Activated T-cell treated with anti-CD3 and anti-CD28 coated beads, Interleukin-2, amount 50 U/mL, for 72 hours (primary cell): ENCODE data around the gene TEKT5. TPM values are rescaled to one million over a fixed set of nuclear protein-coding genes. Genes with fewer than 3 reads are reported as not detected.

Source experiments
- ATAC-seq, 2 donors: fragments of 150-1000 bp; cut with Tn5 transposase; replicated peaks in 1 of 2; 2 replicates each; pipeline ENCODE4 v1.10.0; 2021; ENCODE audit warnings: moderate library complexity in 2 of 2, mild to moderate bottlenecking in 1 of 2
- DNase-seq, 2 donors: peaks; one replicate each; pipeline ENCODE4 v3.0.0; 2021 to 2022; ENCODE audit warnings: mixed read lengths in 1 of 2
- H3K27ac Mint-ChIP-seq: one replicate; pipeline ENCODE4 v1.8.0; 2022; ENCODE audit warnings: mild to moderate bottlenecking, moderate library complexity, mixed read lengths
- H3K27me3 Mint-ChIP-seq: one replicate; pipeline ENCODE4 v1.8.0; 2022; ENCODE audit warnings: low read depth, mixed read lengths
- H3K36me3 Mint-ChIP-seq, 2 donors: one replicate each; pipeline ENCODE4 v1.8.0; 2022; ENCODE audit warnings: mixed read lengths in 2 of 2, mild to moderate bottlenecking in 1 of 2; ENCODE audit not compliant: insufficient read depth in 2 of 2
- H3K4me1 Mint-ChIP-seq: one replicate; pipeline ENCODE4 v1.8.0; 2022; ENCODE audit warnings: low read depth, mixed read lengths
- H3K4me3 Mint-ChIP-seq, 2 donors: one replicate each; pipeline ENCODE4 v1.8.0; 2022; ENCODE audit warnings: mild to moderate bottlenecking in 2 of 2, mixed read lengths in 2 of 2, moderate library complexity in 2 of 2
- H3K9me3 Mint-ChIP-seq, 2 donors: one replicate each; pipeline ENCODE4 v1.8.0; 2022; ENCODE audit warnings: mixed read lengths in 2 of 2
- total RNA-seq, 2 donors: library from RNA; stranded (reverse); gene quantifications; one replicate each; pipeline ENCODE4 v1.2.3, GENCODE V29; 2022

Gene TEKT5
- total RNA-seq, 2 donors from 2014 or later: 0.23 TPM; not detected in 1

- H3K9me3 Mint-ChIP-seq: no peaks in the 10 kb centered on the region
- H3K36me3 Mint-ChIP-seq: no peaks in the 10 kb centered on the region
- H3K27ac Mint-ChIP-seq: no peak overlapping the region
- DNase-seq (no peak), ATAC-seq (no peak)
- no peak overlapping the region for H3K4me3 Mint-ChIP-seq
- no peaks in the 10 kb centered on the region for H3K4me1 Mint-ChIP-seq
- H3K27me3 Mint-ChIP-seq: no peaks in the 10 kb centered on the region
Observed at GRCh38 chr16:10614685-10615084, 80.0 kb downstream of the TEKT5 start.

GRCh38 chr16:10613785-10614485 lies 80.8 kb downstream of the TEKT5 start:
- Mint-ChIP-seq H3K36me3 (no peaks in the 10 kb centered on the region), H3K27ac (no peak overlapping the region), H3K9me3 (no peaks in the 10 kb centered on the region), H3K4me1 (no peaks in the 10 kb centered on the region), H3K27me3 (no peaks in the 10 kb centered on the region), H3K4me3 (no peak overlapping the region)
- peak in 1 of 2 donors; percentile 2 for DNase-seq
- peak in 1 of 2 donors; percentile 77 for ATAC-seq

- ATAC-seq: no peak
- no peak for DNase-seq
- Mint-ChIP-seq H3K27ac (no peak overlapping the region), H3K9me3 (no peaks in the 10 kb centered on the region), H3K4me1 (no peaks in the 10 kb centered on the region), H3K27me3 (no peaks in the 10 kb centered on the region), H3K4me3 (no peak overlapping the region), H3K36me3 (no peaks in the 10 kb centered on the region)
Observed at GRCh38 chr16:10612649-10613179, 82.0 kb downstream of the TEKT5 start.

GRCh38 chr16:10611825-10612342 lies 82.8 kb downstream of the TEKT5 start:
- Mint-ChIP-seq H3K4me3 (no peak overlapping the region), H3K27ac (no peak overlapping the region), H3K36me3 (no peaks in the 10 kb centered on the region), H3K9me3 (no peaks in the 10 kb centered on the region), H3K27me3 (peaks cover 3% of the 10 kb centered on the region), H3K4me1 (no peaks in the 10 kb centered on the region)
- no peak for ATAC-seq
- DNase-seq: no peak

- no peaks in the 10 kb centered on the region for H3K36me3 Mint-ChIP-seq
- H3K9me3 Mint-ChIP-seq: no peaks in the 10 kb centered on the region
- H3K27ac Mint-ChIP-seq: no peak overlapping the region
- no peak overlapping the region for H3K4me3 Mint-ChIP-seq
- H3K4me1 Mint-ChIP-seq: no peaks in the 10 kb centered on the region
- peaks cover 10% of the 10 kb centered on the region for H3K27me3 Mint-ChIP-seq
- ATAC-seq (no peak), DNase-seq (no peak)
Observed at GRCh38 chr16:10610499-10611184, 84.1 kb downstream of the TEKT5 start.

- ATAC-seq (no peak), DNase-seq (no peak)
- Mint-ChIP-seq H3K27me3 (peaks cover 10% of the 10 kb centered on the region), H3K4me1 (no peaks in the 10 kb centered on the region), H3K27ac (no peak overlapping the region), H3K36me3 (no peaks in the 10 kb centered on the region), H3K9me3 (no peaks in the 10 kb centered on the region), H3K4me3 (no peak overlapping the region)
Observed at GRCh38 chr16:10609402-10609774, 85.3 kb downstream of the TEKT5 start.

- ATAC-seq: no peak
- Mint-ChIP-seq H3K36me3 (no peaks in the 10 kb centered on the region), H3K4me1 (no peaks in the 10 kb centered on the region)
Observed at GRCh38 chr16:10608687-10609401, 85.9 kb downstream of the TEKT5 start.

GRCh38 chr16:10607157-10607556 lies 87.6 kb downstream of the TEKT5 start:
- H3K4me1 Mint-ChIP-seq: no peaks in the 10 kb centered on the region
- no peaks in the 10 kb centered on the region for H3K9me3 Mint-ChIP-seq
- H3K27me3 Mint-ChIP-seq: peaks cover 10% of the 10 kb centered on the region
- DNase-seq (no peak), ATAC-seq (no peak)
- H3K27ac Mint-ChIP-seq: no peak overlapping the region
- no peak overlapping the region for H3K4me3 Mint-ChIP-seq
- no peaks in the 10 kb centered on the region for H3K36me3 Mint-ChIP-seq

More at GRCh38 chr16:10608687-10609401, 85.9 kb downstream of the TEKT5 start:
- peaks cover 10% of the 10 kb centered on the region for H3K27me3 Mint-ChIP-seq
- DNase-seq: no peak
- H3K9me3 Mint-ChIP-seq: no peaks in the 10 kb centered on the region
- H3K27ac Mint-ChIP-seq: no peak overlapping the region
- no peak overlapping the region for H3K4me3 Mint-ChIP-seq

GRCh38 chr16:10606607-10607006 lies 88.1 kb downstream of the TEKT5 start:
- ATAC-seq: no peak
- no peak overlapping the region for H3K4me3 Mint-ChIP-seq
- peaks cover 10% of the 10 kb centered on the region for H3K27me3 Mint-ChIP-seq
- no peaks in the 10 kb centered on the region for H3K9me3 Mint-ChIP-seq
- no peak for DNase-seq
- H3K27ac Mint-ChIP-seq: no peak overlapping the region
- no peaks in the 10 kb centered on the region for H3K4me1 Mint-ChIP-seq
- no peaks in the 10 kb centered on the region for H3K36me3 Mint-ChIP-seq

GRCh38 chr16:10605636-10606035 lies 89.1 kb downstream of the TEKT5 start:
- no peak for DNase-seq
- Mint-ChIP-seq H3K4me3 (no peak overlapping the region), H3K4me1 (peaks cover 4% of the 10 kb centered on the region), H3K9me3 (no peaks in the 10 kb centered on the region), H3K27ac (no peak overlapping the region), H3K27me3 (peaks cover 10% of the 10 kb centered on the region), H3K36me3 (no peaks in the 10 kb centered on the region)
- no peak for ATAC-seq

GRCh38 chr16:10601444-10602408 lies 93.0 kb downstream of the TEKT5 start:
- H3K9me3 Mint-ChIP-seq: no peaks in the 10 kb centered on the region
- H3K4me3 Mint-ChIP-seq: no peak overlapping the region
- H3K36me3 Mint-ChIP-seq: no peaks in the 10 kb centered on the region
- no peak overlapping the region for H3K27ac Mint-ChIP-seq
- H3K27me3 Mint-ChIP-seq: peaks cover 17% of the 10 kb centered on the region
- ATAC-seq (no peak), DNase-seq (no peak)
- H3K4me1 Mint-ChIP-seq: peaks cover 4% of the 10 kb centered on the region

- peak; percentile 34 to 57 for ATAC-seq
- Mint-ChIP-seq H3K27me3 (peaks cover 11% of the 10 kb centered on the region), H3K9me3 (no peaks in the 10 kb centered on the region)
Observed at GRCh38 chr16:10600782-10601443, 93.8 kb downstream of the TEKT5 start.

More at GRCh38 chr16:10600782-10601443, 93.8 kb downstream of the TEKT5 start:
- no peak for DNase-seq
- H3K27ac Mint-ChIP-seq: no peak overlapping the region
- no peak overlapping the region for H3K4me3 Mint-ChIP-seq
- H3K4me1 Mint-ChIP-seq: peaks cover 4% of the 10 kb centered on the region
- H3K36me3 Mint-ChIP-seq: no peaks in the 10 kb centered on the region
